Measurements from ENCODE around the gene LEFTY1.
"Not testable (repeated sequence)": the region's sequence is repeated elsewhere in the genome, so short reads cannot be mapped to it uniquely, and the experiment has no call there.

The LEFTY1 gene

DNA sequence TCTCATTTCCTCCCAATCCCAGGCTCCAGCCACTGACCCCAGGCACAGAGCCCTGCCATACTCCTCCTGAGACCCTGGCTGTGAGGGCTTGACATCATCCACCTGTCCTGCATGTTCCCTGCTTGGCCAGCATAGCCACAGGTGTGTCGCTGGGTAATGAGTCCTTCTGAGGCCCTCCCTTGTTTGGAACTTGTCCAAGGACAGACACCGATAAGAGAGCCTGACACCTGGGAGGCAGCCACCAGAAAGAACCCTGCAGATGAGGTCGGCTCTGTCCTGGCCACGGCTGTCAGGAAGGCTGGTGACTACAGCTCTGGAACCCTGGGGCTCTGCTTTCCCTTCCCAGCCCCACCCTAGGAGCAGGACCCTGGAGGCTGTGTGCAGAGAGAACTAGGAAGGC lies 41.3 kb downstream of the LEFTY1 start:
- DNase-seq: no peak

DNA sequence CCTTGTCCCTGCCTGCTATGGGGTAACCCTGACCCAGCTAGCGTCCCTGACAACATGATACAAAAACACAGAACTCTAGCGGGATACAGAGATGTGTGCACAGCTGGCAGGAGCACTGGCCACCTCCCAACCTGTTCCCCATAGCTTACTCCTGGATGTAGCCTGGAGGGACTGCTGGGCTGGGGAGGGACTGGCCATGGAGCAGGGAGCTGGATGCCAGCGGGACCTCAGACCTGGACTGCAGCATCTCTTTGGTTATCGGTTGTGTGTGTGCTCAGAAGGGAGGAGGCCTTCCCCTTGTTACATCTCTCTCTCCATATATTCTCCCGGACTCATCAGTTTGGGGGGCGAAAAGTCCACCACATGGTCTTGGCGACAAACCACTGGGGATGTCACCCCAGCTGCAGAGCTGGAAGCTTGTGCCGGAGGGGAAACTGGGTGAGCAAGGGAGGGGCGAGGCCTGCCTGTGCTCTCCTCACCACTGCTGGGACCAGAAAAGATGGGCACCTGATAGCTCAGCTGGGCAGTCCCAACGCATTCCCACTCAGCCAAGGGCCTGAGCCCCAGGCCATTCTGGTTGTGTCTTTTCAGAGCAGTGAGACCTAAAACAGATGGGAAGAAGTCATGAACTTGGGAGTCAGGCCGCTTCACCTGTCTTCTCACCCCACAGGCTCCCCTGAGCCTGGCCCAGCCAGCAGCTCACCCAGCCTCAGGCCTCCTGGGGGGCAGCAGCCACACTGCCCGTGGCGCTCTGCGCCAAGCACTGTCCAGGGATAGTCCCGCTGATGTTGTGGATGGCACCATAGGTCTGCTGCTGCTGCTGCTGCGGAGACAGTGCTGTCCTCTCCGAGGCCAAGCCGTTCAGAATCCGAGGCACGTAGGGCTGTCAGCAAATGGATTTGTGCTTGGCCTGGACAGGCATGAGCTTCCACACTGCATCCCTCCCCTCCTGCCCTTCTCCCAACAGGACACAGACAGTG lies 42.3 kb downstream of the LEFTY1 start:
- DNase-seq: no peak

DNA sequence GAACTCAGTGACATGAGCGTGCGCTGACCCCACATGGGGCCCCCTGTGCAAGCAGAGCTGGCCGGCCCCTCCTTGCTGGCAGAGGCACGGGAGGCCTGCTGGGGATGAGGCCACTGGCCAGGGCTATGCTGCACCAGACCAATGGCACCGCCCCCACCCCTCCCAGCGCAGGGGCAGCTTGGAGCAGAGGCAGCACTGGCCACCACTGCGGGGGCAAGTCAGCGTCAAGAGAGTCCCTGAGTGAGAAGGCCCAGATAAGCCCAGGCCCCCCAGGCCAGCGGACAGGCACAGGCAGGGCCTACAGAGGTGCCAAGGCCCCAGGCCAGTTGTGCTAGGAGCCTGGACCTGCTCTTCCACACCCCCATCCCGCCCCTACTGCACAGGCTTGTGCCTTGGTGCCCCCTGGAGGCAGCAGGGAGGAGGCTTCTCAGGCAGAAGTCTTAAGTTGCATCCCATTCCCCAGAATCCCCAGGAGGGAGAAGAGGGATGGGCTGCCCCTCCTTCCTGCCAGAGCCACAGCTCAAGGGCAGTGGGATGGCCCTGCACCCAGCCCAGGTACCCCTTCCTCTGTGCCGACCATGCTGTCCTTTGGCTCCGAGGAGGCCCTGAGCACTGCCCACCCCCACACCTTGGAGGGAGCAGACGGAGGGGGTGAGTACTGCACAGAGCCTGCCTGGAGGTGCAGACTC lies 43.2 kb downstream of the LEFTY1 start:
- no peak for DNase-seq

DNA sequence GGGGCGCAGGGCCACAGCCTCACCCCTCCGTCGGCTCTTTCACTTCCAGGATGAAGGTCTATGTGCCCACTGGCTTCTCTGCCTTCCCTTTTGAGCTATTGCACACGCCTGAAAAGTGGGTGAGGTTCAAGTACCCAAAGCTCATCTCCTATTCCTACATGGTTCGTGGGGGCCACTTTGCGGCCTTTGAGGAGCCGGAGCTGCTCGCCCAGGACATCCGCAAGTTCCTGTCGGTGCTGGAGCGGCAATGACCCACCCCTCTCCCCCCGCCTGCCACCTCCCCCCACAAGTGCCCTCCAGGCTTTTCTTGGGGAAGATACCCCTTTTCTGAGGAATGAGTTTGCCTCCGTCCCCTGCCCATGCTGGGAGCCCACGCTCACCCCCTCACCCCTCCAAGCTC lies 43.8 kb downstream of the LEFTY1 start:
- DNase-seq: no peak

GRCh38 chr1:225844236-225845061 lies 44.5 kb downstream of the LEFTY1 start:
- no peak for DNase-seq

- DNase-seq: no peak
Measured at GRCh38 chr1:225843426-225843795, 45.5 kb downstream of the LEFTY1 start.

DNA sequence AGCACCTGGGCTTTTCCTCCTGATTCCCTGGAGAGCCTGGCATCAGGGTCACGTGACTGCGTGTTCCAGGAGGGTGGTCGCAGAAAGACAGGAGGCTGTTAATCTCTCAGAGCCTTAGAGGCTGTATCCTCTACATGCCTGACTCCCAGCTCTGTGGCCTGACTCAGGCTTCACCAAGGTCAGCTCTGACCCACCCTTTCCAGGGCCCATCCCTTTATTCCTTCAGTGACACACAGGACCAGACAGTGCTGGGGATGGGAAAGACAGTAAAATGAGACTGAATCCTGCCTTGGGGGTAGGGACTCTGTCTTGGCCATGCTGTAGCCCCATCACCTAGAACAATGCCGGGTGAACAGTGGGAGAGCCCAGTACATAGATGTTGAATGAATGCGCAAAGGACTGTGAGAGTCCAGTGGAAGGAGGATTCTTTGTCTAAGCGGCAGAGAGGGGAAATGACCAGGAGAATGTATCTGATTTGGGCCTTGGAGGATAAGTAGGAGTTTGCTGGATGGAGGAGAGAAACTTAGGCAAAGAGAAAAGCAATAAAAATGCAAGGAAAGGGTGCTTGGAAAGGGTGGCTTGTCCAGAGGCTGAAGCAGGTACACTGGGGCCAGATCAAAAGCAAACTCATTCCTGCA lies 46.0 kb downstream of the LEFTY1 start:
- no peak for DNase-seq

DNA sequence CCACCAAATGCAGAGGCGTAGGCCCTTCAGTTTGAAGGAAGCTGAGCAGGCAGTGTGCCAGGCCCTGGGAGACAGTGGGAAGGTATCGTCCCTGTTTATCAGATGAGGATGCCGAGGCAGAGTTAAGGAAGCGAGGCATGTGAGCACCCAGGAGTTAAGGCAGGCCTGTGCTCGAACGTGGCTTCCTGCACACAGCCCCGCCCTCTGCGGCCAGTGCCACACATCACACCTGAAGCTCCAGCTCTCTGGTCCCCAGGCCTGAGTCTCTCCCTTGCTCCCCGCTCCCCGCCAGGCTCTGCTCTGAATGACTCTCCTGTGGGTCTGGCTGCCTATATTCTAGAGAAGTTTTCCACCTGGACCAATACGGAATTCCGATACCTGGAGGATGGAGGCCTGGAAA lies 46.9 kb downstream of the LEFTY1 start:
- DNase-seq: no peak

DNA sequence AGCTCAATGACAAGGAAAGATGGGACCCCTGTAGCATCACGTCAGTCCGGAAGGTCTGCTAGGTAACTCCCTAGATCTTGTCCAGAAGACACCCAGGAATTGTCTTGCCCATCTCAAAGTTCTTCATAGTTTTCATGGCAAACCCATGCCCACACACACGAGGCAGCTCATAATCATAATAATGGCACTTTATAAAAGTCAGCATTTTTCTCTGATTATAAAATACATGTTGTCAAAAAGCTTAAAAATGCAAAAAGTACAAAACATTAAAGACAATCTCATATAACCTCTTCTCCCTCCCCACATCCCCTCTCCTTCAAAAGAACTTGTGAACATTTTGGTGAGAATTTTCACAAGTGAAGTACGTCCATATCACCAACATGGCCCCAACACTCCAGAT lies 48.2 kb downstream of the LEFTY1 start:
- DNase-seq: no peak

DNA sequence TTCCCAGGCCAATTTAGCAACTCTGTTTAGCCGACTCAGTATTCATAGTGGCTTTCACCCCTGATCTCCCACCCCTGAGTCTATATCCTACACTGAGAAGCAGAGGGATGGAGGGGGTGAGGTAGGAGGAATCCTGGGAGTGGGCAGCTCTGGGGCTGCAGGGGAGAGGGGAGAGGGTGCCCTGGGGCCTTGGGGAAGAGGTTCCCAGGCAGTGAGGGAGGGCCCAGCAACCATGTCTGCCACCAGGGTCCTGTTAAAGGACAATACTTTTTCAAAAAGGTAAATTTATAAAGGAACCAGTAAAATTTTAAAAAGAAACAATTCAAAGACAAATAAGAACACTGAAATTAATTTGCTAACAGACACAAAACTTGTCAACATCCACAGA lies 48.7 kb downstream of the LEFTY1 start:
- DNase-seq: no peak

DNA sequence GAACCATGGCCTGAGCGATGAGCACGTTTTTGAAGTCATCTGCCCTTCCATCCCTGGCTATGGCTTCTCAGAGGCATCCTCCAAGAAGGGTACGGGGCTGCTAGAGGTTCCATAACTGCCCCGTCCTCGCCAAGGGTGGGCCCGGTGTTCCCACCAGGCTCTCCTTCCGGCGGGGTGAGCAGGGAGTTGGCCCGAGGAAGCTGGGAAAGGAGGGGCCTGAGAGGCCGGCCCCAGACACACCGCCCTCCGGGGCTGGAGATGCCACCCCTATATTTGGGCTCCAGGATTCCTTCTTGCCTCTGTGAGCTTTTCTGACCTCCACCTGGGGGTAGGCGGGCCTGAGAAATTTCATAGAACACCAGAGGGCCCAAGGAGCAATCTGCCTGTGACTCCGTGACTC lies 50.2 kb downstream of the LEFTY1 start:
- no peak for DNase-seq

- DNase-seq: not testable (repeated sequence)
Measured at GRCh38 chr1:225836296-225836695, 52.6 kb downstream of the LEFTY1 start.
